ENCODE results near the gene TNKS2.
"Not testable (repeated sequence)": the region's sequence is repeated elsewhere in the genome, so short reads cannot be mapped to it uniquely, and the experiment has no call there.

TNKS2 gene

DNA sequence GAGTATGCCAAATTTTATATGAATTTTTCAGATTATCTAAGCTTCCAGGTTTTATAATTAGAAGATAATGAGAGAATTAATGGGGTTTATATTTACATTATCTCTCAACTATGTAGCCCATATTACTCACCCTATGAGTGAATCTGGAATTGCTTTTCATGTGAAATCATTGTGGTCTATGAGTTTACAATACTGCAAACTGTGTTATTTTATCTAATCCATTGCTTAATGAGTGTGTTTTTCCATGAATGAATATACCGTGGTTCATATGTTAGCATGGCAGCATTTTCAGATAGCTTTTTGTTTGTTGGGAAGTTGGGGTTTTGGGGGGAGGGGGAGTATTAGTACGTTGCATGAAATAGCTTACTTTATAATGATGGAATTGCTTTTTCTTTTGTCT lies 66.5 kb downstream of the TNKS2 start:
- in situ Hi-C loops (cut with HindIII; ENCODE audit: low sequenced_read_pairs) = loop anchor here (5.0 to 10.0 kb wide), 2 partner anchors 37 to 320 kb away; no protein-coding TSS in a partner anchor

DNA sequence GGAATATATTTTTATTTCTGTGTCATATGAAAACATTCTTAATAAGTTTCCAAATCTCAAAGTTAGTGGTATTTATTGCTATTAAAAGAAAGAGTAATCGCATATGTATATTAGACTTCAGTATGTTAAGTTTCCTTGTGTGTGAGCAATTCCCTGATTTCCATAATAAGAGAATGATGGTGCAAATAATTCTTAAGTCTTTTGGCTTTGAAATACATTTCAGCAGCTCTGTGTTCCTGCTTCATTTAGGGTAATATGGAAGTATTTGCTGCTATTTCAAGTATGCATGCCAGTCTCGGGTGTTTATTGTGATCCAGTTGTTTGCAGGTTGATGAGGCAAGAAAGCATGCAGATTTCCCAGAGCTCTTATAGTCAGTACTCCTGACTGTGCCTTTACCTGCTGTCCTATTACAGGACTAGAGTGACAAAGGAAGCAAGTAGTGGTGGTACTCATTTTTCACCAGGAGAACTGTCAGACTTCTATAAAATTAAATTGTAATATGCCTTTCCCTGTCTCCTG lies 67.4 kb downstream of the TNKS2 start:
- in situ Hi-C loops (cut with HindIII; ENCODE audit: low sequenced_read_pairs) = loop anchor here (10.0 kb wide), 1 partner anchor 319 kb away; no protein-coding TSS in a partner anchor

DNA sequence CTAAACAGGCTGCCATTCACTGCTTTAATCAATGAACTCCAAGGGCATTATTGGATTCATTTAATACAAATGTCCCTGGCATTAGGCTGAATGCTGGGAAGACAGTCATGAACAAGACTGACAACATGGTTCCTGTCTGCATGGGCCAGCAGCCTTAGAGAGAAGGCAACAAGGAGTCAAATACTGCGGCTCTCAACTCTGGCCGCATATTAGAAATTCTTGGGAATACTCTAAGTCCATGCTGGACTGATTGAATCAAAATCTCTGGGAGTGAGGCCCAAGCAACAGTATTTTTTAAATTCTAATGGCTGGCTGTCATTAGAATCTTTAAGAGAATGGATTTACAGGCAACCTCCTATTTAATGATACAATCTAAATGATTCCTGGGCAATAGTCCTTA lies 76.9 kb downstream of the TNKS2 start:
- in situ Hi-C loops (cut with HindIII; ENCODE audit: low sequenced_read_pairs) = no loop called here

DNA sequence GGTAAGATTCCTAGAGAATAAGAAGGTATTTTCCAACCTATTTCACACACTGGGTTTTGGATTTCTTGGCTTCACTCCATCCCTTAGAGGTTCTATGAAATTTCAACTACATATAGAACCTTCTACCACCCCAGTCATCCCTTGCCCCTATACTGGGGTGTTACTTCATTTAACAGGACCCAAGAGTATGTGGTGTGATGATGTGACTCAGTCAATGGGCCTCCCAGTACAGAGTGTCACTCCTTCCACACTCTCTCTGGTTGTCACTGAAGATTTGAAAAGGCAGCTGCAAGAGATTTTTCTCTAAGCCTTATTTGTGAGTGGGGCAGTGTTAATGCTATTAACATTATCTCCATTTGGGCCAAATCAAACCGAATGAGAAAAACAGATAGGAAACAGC lies 77.6 kb downstream of the TNKS2 start:
- in situ Hi-C loops (cut with HindIII; ENCODE audit: low sequenced_read_pairs) = no loop called here

DNA sequence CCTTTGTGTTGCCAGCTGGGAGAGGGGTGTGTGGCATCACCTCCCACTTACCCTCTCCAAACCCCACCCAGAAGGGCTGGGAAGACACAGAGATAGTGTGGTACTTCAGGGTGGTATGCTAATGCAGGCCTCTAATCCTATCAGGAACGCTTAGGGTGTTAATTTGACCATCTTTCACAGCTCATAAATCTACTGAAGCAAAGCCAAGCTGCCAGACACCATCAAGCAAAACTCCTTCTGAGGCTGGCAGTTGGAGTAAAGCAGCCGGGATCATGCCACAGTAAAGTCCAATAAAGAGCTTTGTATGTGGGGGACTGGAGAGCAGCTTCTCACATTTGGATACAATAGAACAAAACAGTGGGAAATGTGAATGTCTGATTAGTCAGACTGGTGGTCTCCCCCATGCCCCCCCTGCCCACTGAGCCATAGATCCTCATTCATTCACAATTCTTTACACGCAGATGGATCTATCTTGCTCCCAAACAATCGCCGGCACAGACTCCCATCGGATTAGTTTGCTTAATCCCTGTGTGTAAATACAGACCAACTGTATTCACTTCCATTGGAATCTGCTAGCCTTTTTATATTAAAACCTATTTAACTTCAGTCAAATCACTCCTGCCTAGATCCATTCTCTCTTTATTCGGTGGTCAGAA lies 81.4 kb downstream of the TNKS2 start:
- in situ Hi-C loops (cut with HindIII; ENCODE audit: low sequenced_read_pairs) = no loop called here

DNA sequence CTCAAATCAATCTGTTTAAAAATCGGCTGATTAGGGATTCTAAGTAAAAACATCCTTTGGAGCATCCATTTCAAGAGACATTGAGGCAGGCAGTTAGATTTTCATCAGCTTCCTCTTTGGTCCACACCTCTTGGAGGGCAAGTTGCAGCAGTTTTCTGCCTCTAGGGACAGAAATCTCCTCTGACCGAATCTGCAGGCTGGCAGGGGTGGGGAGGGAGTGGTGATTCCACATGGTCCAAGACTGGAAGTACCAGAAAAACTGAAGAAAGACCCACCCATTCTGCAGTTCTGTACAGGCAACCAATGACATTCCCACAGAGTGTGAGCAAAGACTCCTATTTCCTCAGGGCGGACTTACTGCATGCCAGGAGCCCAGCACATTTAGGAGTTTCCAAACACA lies 82.1 kb downstream of the TNKS2 start:
- in situ Hi-C loops (cut with HindIII; ENCODE audit: low sequenced_read_pairs) = no loop called here

DNA sequence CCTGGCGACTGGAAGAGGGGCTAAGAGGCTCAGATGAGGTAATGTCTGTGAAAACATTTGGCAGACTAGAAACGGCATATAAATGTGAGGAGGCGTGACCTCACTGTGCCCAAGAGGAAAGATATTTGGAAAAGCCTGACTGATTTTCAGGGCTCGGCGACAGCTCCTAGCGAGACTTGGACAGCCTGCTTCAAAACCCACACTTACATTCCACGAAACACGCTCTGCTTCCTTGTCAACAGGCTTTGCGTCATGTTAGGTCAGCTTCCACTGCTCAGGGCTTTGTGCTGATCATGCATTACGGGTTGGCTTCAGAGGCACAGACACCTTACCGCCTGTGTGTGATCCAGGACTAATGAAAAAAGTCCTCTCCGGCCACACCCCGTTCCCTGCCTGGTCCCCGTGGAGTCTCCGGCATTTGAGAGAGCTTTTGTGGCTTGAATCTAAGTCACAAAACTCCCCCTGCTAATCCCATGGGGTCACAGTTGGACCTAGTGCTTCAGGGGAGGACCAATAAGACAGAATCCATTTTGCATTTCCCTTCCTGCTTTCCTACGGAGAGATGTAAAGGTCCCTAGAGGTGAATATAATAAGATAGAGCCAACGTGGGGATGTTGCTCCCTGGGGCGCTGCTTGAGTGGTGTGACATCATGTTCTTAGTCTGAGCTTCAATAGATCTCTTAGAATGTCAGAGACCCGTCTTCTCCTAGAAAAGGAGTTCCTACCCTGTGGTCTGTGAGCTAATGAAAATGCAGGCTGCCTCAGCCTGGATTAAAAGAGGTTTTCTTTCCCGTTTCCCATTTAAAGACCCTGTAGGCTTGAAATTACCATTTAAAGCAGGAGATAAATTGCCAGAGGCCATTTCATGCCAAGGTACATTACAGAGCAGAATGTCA lies 85.6 kb downstream of the TNKS2 start:
- in situ Hi-C loops (cut with HindIII; ENCODE audit: low sequenced_read_pairs) = no loop called here

DNA sequence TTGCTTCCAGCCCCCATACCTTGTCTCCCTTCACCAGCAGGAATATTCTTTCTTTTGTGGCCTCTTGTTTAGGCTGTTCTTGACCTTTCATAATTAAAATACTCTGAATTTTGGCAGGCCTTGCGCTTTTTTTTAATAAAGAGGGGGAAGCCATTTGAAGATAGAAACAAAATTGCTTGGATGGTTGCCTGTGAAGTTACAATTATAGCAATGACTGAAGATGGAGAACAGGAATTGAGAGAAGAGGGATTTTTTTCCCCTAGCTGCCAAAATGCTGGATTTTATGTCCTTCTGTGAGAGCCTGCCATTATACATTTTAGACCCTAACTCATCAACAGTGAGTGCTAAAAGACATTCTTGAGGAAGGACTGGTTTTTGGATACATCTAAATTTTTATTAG lies 86.3 kb downstream of the TNKS2 start:
- in situ Hi-C loops (cut with HindIII; ENCODE audit: low sequenced_read_pairs) = no loop called here

DNA sequence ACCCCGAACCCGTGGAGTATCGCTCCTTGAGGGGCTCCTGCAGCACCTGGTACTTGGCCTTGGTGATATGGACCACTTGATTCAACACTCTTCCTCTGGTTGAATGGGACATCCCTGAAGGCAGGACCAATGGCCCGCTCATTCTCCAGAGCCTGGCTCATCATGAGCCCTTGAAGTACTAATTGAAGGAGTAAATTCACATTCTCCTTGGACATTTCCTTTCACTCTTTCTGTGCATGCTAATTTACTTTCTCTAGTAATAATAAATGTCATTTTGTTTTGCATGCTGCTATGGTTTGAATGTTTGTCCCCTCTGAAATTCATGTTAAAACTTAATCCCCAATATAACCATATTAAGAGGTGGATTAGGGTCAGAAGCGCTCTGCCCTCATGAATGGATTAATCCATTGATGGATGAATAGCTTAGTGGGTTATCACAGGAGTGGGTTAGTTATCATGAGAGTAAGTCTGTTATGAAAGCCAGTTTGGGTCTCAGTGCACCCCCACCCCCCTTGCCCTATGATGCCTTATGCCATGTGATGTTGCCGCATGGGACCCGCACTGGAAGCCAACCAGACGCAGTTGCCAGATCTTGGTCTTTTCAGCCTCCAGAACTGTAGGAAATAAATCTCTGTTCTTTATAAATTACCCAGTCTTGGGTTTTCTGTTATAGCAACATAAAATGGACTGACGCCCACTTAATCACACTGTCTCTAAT lies 87.3 kb downstream of the TNKS2 start:
- in situ Hi-C loops (cut with HindIII; ENCODE audit: low sequenced_read_pairs) = no loop called here

DNA sequence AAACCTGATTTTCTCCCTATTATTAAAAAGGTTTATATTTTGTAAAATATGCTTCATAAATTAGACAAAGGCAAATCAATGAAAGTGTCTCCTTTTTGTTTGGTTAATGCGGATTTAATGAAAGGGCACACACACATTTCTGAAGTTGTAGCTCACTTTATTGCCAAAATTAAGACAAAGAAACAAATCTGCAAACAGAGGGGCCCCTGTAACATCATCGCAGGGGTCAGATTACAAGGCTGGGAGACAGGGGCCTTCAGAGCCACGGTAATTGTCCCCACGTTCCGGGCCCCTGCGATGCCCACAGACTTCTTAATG lies 88.7 kb downstream of the TNKS2 start:
- in situ Hi-C loops (cut with HindIII; ENCODE audit: low sequenced_read_pairs) = no loop called here

DNA sequence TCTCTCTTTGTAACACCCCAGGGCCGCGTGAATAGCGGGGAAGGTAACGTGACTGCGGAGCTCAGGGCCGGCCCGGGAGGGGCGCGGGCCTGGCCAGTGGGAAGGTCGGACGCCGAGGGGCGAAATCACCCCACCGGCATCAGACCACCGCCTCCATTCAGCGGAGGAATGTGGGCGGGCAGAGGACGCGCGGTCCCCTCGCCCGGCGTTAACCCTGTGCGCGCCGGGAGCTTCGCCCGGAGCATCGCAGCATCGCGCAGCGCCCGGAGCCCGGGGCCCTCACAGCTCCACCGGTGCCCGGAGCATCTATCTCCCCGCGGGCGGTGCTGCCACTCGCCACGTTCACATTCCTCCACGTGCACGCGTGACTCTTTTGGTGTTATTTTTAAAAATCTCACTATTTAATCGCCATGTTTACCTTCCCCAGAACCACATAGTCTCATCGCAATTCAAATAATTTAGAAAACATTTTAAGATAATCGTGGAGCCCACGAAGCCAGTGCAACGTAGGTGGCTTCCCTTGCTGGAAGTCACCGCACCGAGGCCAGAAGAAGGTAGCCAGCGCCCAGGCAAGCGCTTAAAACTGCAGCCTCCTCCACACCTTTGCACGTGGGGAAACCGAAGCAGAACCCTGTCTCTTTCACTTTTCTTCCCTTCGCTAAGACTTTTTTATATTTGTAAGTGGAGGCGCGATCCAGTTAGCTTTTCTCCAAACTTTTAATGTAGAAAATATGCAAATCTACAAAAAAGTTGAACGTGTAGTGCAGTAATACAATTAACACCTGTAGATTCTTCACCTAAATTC lies 89.2 kb downstream of the TNKS2 start:
- in situ Hi-C loops (cut with HindIII; ENCODE audit: low sequenced_read_pairs) = no loop called here

DNA sequence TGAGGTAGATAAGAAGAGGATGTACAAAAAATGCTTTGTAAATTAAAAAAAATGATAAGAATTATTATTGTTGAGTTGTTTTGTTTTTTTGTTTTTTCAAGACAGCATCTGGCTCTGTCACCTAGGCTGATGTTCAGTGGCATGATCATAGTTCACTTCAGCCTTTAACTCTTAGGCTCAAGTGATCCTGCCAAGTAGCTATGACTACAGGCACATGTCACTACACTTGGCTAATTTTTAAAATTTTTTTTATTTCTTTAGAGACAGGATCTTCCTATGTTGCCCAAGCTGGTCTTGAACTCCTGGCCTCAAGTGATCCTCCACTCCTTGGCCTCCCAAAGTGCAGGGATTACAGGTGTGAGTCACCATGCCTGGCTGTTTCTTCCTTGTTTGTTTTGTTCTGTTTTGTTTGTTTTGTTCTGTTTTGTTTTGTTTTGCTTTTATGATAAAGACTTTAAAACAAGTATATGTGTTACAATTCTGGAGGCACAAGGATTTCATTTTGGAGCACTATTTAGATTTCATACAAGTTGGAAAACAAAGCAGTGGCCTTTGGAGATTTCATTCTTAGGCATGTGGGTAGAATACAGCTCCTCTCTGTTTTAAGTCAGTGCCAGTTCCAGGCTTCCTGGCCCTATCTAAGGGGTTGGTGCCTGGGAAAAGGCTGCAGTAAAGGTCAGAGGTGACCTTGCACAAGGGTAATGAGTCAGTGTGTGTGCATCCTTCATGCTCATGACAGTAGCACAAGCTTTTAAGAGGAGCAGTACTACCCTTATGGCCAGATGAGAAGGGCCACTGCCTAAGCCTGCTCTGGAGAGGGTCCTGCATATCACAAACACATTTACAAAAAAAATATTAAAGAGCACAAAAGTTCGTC lies 93.1 kb downstream of the TNKS2 start:
- in situ Hi-C loops (cut with HindIII; ENCODE audit: low sequenced_read_pairs) = no loop called here

DNA sequence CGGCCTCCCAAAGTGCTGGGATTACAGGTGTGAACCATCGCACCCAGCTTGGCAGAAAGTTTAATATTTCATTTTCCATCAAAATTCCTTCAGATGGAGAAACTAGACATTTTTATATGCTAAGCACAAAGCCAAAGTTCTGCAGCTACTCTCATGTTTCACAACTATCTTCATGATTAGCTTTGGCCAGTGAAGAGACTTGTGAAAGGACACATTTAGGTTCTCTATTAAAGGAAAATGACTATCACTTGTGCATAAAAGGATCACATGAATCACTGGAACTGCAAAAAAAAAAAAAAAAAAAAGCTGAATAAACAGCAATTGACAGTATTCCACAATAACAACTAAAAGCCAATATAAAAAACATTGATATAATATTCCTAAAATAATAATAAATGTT lies 94.8 kb downstream of the TNKS2 start:
- in situ Hi-C loops (cut with HindIII; ENCODE audit: low sequenced_read_pairs) = no loop called here

DNA sequence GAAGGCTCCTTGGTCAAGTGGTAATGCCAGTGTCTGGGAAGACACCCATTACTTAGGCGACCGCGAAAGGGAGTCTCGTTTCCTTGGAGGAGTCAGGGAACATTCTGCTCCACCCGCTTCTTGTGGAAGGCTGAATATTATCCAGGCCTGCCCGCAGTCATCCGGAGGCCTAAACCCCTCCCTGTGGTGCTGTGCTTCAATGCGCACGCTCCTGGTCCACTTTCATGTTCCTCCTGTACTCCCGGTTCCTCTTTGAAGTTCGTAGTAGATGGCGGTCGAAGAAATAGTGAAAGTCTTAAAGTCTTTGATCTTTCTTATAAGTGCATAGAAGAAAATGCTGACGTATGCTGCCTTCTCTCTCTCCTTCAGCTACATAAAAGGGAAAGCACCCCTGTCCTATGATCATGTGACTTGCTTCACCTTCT lies 96.0 kb downstream of the TNKS2 start:
- in situ Hi-C loops (cut with HindIII; ENCODE audit: low sequenced_read_pairs) = not testable (repeated sequence)

DNA sequence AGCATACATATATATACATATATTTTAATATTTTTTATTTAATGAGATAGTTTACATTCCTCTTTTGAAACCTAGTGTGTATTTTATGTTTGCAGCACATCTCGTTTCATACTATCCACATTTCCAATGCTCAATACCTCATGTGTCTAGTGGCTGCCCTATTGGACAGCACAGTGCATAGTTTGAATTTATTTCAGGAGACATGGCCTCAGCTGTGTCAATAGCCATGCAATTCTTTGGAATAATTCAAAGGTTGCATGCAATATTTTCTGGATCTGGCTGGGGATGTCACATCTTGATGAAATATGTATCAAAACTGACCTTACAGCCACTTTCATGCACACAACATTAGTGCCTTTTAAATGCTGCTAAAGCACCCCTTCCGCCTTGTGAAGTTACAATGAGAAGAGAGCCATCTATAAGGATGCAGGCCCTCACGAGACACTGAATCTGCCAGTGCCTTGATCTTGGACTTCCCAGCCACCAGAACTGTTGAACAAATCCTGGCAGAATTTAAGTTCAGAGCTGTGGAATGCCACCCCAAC lies 98.1 kb downstream of the TNKS2 start:
- in situ Hi-C loops (cut with HindIII; ENCODE audit: low sequenced_read_pairs) = no loop called here

DNA sequence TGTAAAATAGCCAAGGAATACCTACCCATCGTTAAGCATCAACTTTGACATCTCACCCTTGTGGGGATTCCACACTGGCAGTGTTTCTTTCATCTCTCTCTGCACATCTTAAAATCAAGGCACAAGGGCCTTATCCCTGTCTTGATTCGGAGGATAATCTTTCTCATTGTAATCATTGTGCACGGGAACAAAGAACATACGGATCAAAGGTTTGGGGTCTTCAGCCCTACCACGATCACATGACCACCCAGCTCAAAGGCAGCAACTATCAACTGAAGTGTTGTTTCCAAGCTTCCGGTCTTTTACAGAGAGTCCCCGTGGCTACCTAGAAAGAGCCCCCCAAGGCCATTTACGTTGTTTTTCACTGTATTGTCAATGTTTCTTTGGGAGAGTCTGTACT lies 99.2 kb downstream of the TNKS2 start:
- in situ Hi-C loops (cut with HindIII; ENCODE audit: low sequenced_read_pairs) = no loop called here

DNA sequence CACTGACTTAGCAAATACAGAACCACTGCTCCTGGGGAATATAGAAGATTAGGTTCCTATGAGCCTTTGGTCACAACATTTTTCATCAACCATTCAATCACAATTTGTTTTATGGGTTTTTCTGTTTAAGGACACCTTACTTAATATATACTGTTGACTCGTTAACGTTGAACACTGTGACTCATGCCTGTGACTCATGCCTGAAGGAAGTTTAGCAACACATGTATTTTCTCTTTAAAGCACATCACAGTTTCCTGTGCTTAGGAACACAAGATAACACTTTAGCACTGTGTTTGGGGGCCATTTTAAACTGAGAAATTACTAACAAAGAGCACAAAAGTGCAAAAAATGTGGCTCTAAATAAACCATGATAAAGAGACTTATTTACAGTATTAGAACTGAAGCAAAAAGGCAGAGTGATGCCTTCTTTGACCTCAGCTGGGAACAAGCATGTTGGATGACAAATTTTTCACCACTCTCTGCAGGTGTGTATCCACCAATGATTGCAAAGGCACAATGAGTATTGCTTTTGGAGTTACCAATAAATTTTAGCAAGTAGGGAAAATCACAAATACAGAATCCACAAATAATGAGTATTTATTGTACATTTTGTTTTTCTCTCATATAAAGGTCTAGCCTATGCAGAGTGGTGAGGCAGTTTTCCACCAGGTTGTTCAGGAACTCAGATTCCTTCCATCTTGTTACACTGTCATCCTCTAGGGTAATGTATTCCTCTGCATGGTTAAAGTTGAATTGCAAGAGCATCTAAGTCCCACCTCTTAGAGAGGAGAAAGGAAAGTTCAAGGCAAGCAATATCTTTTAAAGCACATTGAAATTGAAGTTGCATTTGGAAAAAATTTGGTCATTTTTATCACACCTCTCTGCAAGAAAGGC lies 103.8 kb downstream of the TNKS2 start:
- in situ Hi-C loops (cut with HindIII; ENCODE audit: low sequenced_read_pairs) = no loop called here

DNA sequence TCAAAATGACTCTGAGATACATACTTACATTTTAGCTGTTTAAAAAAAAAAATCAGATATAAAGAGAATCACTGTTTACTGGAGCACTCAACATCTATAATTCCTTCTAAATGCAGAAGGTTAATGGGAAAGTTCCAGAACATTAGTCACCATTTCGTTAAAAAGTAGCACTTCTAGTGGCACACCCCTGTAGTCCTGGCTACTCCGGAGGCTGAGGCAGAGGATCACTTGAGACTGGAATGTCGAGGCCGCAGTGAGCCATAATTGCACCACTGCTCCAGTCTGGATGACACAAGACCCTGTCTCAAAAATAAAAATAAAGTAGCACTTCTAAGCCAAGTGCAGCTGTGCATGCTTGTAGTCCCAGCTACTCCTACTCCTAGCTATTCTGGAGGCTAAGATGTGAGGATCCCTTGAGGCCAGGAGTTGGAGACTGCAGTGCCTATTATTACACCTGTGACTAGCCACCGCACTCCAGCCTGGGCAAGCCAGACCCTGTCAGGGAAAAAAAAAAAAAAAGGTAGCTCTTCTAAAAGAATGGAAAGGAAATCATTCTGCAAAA lies 108.9 kb downstream of the TNKS2 start:
- in situ Hi-C loops (cut with HindIII; ENCODE audit: low sequenced_read_pairs) = no loop called here
